IPS-18a (cell line): ENCODE data around the gene PLD1.
"Not testable (repeated sequence)": the region's sequence is repeated elsewhere in the genome, so short reads cannot be mapped to it uniquely, and the experiment has no call there.

Source experiments
- H3K27ac ChIP-seq: one replicate; pipeline ENCODE4 v1.5.1; 2013; ENCODE audit warnings: low read length
- H3K27me3 ChIP-seq: one replicate; pipeline ENCODE4 v1.6.1; 2013; ENCODE audit warnings: mild to moderate bottlenecking, low read length; ENCODE audit not compliant: control insufficient read depth, insufficient read depth
- H3K36me3 ChIP-seq: one replicate; pipeline ENCODE4 v1.6.1; 2013; ENCODE audit warnings: low read depth, low read length; ENCODE audit not compliant: control insufficient read depth
- H3K4me1 ChIP-seq: one replicate; pipeline ENCODE4 v1.6.1; 2013; ENCODE audit warnings: low read depth, low read length; ENCODE audit not compliant: control insufficient read depth
- H3K4me3 ChIP-seq: one replicate; pipeline ENCODE4 v1.5.1; 2013; ENCODE audit warnings: low read length
- H3K9ac ChIP-seq: one replicate; pipeline ENCODE4 v1.6.1; 2013; ENCODE audit warnings: mild to moderate bottlenecking, low read length, moderate library complexity
- H3K9me3 ChIP-seq: one replicate; pipeline ENCODE4 v1.6.1; 2013; ENCODE audit warnings: low read depth, low read length; ENCODE audit not compliant: control insufficient read depth

PLD1 gene

GRCh38 chr3:171696805-171697204 is 113.5 kb downstream of the PLD1 start:
- Histone ChIP-seq H3K36me3 (no peaks in the 10 kb centered on the region), H3K27ac (no peak overlapping the region), H3K4me1 (no peaks in the 10 kb centered on the region), H3K4me3 (no peak overlapping the region), H3K9ac (no peak overlapping the region), H3K27me3 (no peaks in the 10 kb centered on the region), H3K9me3 (no peaks in the 10 kb centered on the region)

GRCh38 chr3:171695426-171695825 is 114.9 kb downstream of the PLD1 start:
- no peaks in the 10 kb centered on the region for H3K9me3 ChIP-seq
- H3K9ac ChIP-seq: no peak overlapping the region
- no peaks in the 10 kb centered on the region for H3K27me3 ChIP-seq
- no peaks in the 10 kb centered on the region for H3K4me1 ChIP-seq
- no peaks in the 10 kb centered on the region for H3K36me3 ChIP-seq
- no peak overlapping the region for H3K27ac ChIP-seq
- H3K4me3 ChIP-seq: no peak overlapping the region

- Histone ChIP-seq H3K9ac (no peak overlapping the region), H3K36me3 (no peaks in the 10 kb centered on the region), H3K27ac (no peak overlapping the region), H3K4me3 (no peak overlapping the region), H3K4me1 (no peaks in the 10 kb centered on the region), H3K27me3 (no peaks in the 10 kb centered on the region), H3K9me3 (no peaks in the 10 kb centered on the region)
These were observed 115.4 kb downstream of the PLD1 start for GRCh38 chr3:171694888-171695287.

GRCh38 chr3:171692551-171692950 is 117.7 kb downstream of the PLD1 start:
- H3K4me1 ChIP-seq, H3K36me3 ChIP-seq, H3K27ac ChIP-seq, H3K9me3 ChIP-seq, H3K4me3 ChIP-seq, H3K9ac ChIP-seq, H3K27me3 ChIP-seq: not testable (repeated sequence)

GRCh38 chr3:171691485-171691884 is 118.8 kb downstream of the PLD1 start:
- no peaks in the 10 kb centered on the region for H3K9me3 ChIP-seq
- H3K36me3 ChIP-seq: no peaks in the 10 kb centered on the region
- no peaks in the 10 kb centered on the region for H3K27me3 ChIP-seq
- H3K4me3 ChIP-seq: no peak overlapping the region
- H3K4me1 ChIP-seq: no peaks in the 10 kb centered on the region
- H3K9ac ChIP-seq: no peak overlapping the region
- H3K27ac ChIP-seq: no peak overlapping the region

GRCh38 chr3:171690281-171690680 is 120.0 kb downstream of the PLD1 start:
- no peaks in the 10 kb centered on the region for H3K36me3 ChIP-seq
- H3K27me3 ChIP-seq: no peaks in the 10 kb centered on the region
- no peak overlapping the region for H3K9ac ChIP-seq
- H3K27ac ChIP-seq: no peak overlapping the region
- no peaks in the 10 kb centered on the region for H3K4me1 ChIP-seq
- H3K9me3 ChIP-seq: no peaks in the 10 kb centered on the region
- H3K4me3 ChIP-seq: no peak overlapping the region

GRCh38 chr3:171688593-171688992 is 121.7 kb downstream of the PLD1 start:
- Histone ChIP-seq H3K36me3 (no peaks in the 10 kb centered on the region), H3K4me1 (no peaks in the 10 kb centered on the region), H3K9me3 (no peaks in the 10 kb centered on the region), H3K9ac (no peak overlapping the region), H3K27me3 (no peaks in the 10 kb centered on the region), H3K4me3 (no peak overlapping the region), H3K27ac (no peak overlapping the region)

- H3K9ac ChIP-seq: no peak overlapping the region
- H3K27ac ChIP-seq: no peak overlapping the region
- no peaks in the 10 kb centered on the region for H3K4me1 ChIP-seq
These were observed 122.3 kb downstream of the PLD1 start for GRCh38 chr3:171688002-171688401.

GRCh38 chr3:171687581-171687980 is 122.7 kb downstream of the PLD1 start:
- no peak overlapping the region for H3K4me3 ChIP-seq
- H3K9ac ChIP-seq: no peak overlapping the region
- no peaks in the 10 kb centered on the region for H3K9me3 ChIP-seq
- H3K4me1 ChIP-seq: no peaks in the 10 kb centered on the region
- H3K27ac ChIP-seq: no peak overlapping the region
- H3K36me3 ChIP-seq: no peaks in the 10 kb centered on the region
- no peaks in the 10 kb centered on the region for H3K27me3 ChIP-seq

More at GRCh38 chr3:171688002-171688401, 122.3 kb downstream of the PLD1 start:
- H3K27me3 ChIP-seq: no peaks in the 10 kb centered on the region
- no peaks in the 10 kb centered on the region for H3K9me3 ChIP-seq
- no peaks in the 10 kb centered on the region for H3K36me3 ChIP-seq
- H3K4me3 ChIP-seq: no peak overlapping the region

GRCh38 chr3:171687064-171687463 is 123.2 kb downstream of the PLD1 start:
- no peak overlapping the region for H3K4me3 ChIP-seq
- H3K36me3 ChIP-seq: no peaks in the 10 kb centered on the region
- H3K27me3 ChIP-seq: no peaks in the 10 kb centered on the region
- H3K9ac ChIP-seq: no peak overlapping the region
- no peaks in the 10 kb centered on the region for H3K4me1 ChIP-seq
- no peak overlapping the region for H3K27ac ChIP-seq
- no peaks in the 10 kb centered on the region for H3K9me3 ChIP-seq

GRCh38 chr3:171685116-171685895 is 125.0 kb downstream of the PLD1 start:
- H3K4me3 ChIP-seq: no peak overlapping the region
- H3K9ac ChIP-seq: no peak overlapping the region
- H3K27ac ChIP-seq: no peak overlapping the region
- H3K4me1 ChIP-seq: no peaks in the 10 kb centered on the region
- H3K36me3 ChIP-seq: no peaks in the 10 kb centered on the region
- no peaks in the 10 kb centered on the region for H3K9me3 ChIP-seq
- H3K27me3 ChIP-seq: no peaks in the 10 kb centered on the region

GRCh38 chr3:171684221-171684620 is 126.1 kb downstream of the PLD1 start:
- Histone ChIP-seq H3K9ac (no peak overlapping the region), H3K4me1 (no peaks in the 10 kb centered on the region), H3K4me3 (no peak overlapping the region), H3K36me3 (no peaks in the 10 kb centered on the region), H3K27ac (no peak overlapping the region), H3K9me3 (no peaks in the 10 kb centered on the region), H3K27me3 (no peaks in the 10 kb centered on the region)
